Stimulated activated memory B cell treated with anti-CD40 and anti-IgM and Interleukin-4, amounts not matched to agents 10 μg/mL and 1 μg/mL and 100 μg/mL, for 72 hours (primary cell): Measurements from ENCODE around the gene HOXD13.

ENCODE experiments used
- ATAC-seq: fragments of 150-1000 bp; cut with Tn5 transposase; 2 replicates; pipeline ENCODE4 v1.10.0; 2021
- H3K27ac Mint-ChIP-seq: one replicate; pipeline ENCODE4 v1.8.0; 2022; ENCODE audit warnings: mild to moderate bottlenecking, mixed read lengths
- H3K27me3 Mint-ChIP-seq: one replicate; pipeline ENCODE4 v1.8.0; 2022; ENCODE audit warnings: mixed read lengths
- H3K36me3 Mint-ChIP-seq: one replicate; pipeline ENCODE4 v1.8.0; 2022; ENCODE audit warnings: mixed read lengths
- H3K4me1 Mint-ChIP-seq: one replicate; pipeline ENCODE4 v1.8.0; 2022; ENCODE audit warnings: mixed read lengths
- H3K4me3 Mint-ChIP-seq: one replicate; pipeline ENCODE4 v1.8.0; 2022; ENCODE audit warnings: mild to moderate bottlenecking, moderate library complexity, mixed read lengths
- H3K9me3 Mint-ChIP-seq: one replicate; pipeline ENCODE4 v1.8.0; 2022; ENCODE audit warnings: mixed read lengths

HOXD13 gene

DNA sequence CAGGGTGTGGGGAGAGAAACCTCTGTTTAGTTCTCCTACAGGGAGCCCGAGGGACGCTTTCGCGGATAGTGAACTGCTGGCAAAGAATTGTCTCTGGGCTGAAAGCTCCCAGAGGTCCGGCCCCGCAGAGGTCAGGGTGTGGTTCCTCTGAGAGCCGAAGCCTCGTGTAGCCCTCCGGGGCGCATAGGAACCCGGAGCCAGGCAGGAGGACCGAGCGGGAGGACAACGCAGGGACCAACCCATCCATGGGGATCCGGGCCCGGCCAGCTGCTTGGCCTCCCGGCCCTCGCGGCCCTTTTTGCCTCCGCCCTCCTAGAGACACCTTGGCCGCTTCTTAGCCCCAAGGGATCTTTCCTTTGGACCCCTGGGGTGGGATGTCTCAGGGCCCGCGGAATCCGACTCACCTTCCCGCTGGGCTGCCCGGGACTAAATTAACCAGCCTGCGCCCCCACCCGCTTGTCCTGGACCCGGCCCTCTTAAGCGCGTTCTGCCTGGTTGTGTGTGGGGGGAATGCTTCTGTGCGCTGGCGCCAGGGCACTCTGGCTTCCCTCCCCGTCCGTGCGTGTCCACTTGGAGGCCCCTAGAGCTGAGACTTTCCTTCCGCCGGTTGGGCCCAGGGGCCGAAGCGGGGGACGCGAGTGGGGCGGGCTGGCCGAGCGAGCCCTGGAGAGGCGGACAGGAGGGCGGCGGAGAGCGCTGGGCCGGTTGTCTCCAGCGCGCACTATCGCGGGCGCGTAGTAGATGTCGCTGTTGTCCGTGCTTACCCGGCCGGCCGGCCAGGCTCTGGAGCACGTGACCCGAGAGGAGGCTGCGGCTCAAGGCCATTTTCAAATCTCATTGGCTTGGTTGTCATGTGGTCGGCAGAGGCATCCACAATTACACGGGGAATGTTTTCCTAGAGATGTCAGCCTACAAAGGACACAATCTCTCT lies 23.6 kb downstream of the HOXD13 start, which contains the start of gene HOXD10:
Gene HOXD10 (plus strand): TSS at position 896 of the 931 bp plus-strand sequence. CDS start 56 bp downstream, outside the sequence.
- no peak for ATAC-seq
- H3K4me1 Mint-ChIP-seq, result peaks cover 10% of the 10 kb centered on the region
- no peaks in the 10 kb centered on the region for H3K9me3 Mint-ChIP-seq
- no peak within 1 kb of the TSS for H3K27ac Mint-ChIP-seq
- H3K36me3 Mint-ChIP-seq, result no peaks in the 10 kb centered on the region
- peaks cover 94% of the 10 kb centered on the region for H3K27me3 Mint-ChIP-seq
- H3K4me3 Mint-ChIP-seq, result no peak within 1 kb of the TSS

DNA sequence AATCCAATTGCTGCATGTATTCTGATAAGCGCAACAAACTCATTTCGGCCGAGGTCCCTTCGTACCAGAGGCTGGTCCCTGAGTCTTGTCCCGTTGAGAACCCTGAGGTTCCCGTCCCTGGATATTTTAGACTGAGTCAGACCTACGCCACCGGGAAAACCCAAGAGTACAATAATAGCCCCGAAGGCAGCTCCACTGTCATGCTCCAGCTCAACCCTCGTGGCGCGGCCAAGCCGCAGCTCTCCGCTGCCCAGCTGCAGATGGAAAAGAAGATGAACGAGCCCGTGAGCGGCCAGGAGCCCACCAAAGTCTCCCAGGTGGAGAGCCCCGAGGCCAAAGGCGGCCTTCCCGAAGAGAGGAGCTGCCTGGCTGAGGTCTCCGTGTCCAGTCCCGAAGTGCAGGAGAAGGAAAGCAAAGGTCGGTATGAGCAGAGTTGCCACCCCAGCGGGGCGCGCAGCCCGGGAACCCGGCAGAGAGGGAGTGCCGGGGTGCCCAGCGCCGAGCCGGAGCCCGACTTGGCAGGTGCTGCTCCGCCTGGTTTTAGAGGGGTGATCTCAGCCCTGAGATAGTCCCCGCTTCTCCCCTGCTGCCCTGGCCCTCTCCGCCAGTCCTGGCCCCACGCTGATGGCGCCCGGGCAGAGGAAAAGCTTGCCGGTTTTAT lies 24.8 kb downstream of the HOXD13 start:
- no peak for ATAC-seq
- Mint-ChIP-seq H3K27ac (no peak overlapping the region), H3K9me3 (no peaks in the 10 kb centered on the region), H3K36me3 (no peaks in the 10 kb centered on the region), H3K27me3 (peaks cover 85% of the 10 kb centered on the region), H3K4me3 (no peak overlapping the region), H3K4me1 (peaks cover 7% of the 10 kb centered on the region)

DNA sequence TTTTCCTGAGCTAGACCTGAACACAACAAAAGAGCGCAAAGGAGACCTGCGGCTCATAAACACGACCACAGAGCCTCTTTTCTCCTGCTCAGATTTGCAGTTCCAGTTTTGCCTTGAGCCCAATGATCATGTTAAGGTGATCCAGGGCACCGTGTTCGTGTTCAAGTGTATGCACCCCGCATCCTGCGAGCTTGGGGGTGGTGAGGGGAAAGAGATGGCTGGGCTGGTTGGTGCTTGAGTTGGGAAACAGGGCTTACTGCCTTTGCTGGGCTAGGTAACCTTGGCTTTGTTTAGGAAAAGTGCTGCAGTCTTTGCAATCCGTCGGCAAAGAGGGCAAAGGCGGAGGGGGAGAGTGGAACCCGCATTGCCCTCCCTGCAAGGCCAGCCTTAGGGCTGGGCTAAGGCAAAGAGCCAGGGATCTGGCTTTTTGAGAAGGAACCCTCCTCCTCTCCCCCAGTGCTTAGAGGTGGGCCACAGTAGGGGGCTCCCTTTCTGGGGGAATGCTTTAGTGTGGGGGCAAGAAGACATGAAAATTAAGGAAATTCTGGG lies 25.4 kb downstream of the HOXD13 start:
- Mint-ChIP-seq H3K4me1 (peaks cover 7% of the 10 kb centered on the region), H3K27ac (no peak overlapping the region), H3K36me3 (no peaks in the 10 kb centered on the region), H3K27me3 (peaks cover 79% of the 10 kb centered on the region), H3K9me3 (no peaks in the 10 kb centered on the region), H3K4me3 (no peak overlapping the region)
- no peak for ATAC-seq

DNA sequence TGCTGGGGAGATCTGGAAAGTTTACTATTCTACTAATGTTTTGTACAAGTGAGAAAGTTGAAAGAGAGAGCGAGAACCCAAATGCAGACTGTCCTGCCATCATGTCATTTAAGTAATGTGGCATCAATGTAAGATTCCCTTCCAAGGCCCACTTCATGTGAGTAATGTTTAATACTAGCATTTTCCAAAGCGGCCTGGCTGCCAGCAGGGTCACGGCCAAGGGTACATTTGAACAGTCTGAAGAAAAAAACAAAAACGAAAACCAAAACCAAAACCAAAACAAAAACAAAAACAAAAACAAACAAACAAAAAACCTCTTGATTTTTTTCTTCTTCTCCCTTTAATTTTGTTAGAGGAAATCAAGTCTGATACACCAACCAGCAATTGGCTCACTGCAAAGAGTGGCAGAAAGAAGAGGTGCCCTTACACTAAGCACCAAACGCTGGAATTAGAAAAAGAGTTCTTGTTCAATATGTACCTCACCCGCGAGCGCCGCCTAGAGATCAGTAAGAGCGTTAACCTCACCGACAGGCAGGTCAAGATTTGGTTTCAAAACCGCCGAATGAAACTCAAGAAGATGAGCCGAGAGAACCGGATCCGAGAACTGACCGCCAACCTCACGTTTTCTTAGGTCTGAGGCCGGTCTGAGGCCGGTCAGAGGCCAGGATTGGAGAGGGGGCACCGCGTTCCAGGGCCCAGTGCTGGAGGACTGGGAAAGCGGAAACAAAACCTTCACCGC lies 26.2 kb downstream of the HOXD13 start:
- Mint-ChIP-seq H3K4me1 (peaks cover 7% of the 10 kb centered on the region), H3K27ac (no peak overlapping the region), H3K27me3 (peaks cover 77% of the 10 kb centered on the region), H3K9me3 (no peaks in the 10 kb centered on the region), H3K4me3 (no peak overlapping the region), H3K36me3 (no peaks in the 10 kb centered on the region)
- ATAC-seq, result no peak

DNA sequence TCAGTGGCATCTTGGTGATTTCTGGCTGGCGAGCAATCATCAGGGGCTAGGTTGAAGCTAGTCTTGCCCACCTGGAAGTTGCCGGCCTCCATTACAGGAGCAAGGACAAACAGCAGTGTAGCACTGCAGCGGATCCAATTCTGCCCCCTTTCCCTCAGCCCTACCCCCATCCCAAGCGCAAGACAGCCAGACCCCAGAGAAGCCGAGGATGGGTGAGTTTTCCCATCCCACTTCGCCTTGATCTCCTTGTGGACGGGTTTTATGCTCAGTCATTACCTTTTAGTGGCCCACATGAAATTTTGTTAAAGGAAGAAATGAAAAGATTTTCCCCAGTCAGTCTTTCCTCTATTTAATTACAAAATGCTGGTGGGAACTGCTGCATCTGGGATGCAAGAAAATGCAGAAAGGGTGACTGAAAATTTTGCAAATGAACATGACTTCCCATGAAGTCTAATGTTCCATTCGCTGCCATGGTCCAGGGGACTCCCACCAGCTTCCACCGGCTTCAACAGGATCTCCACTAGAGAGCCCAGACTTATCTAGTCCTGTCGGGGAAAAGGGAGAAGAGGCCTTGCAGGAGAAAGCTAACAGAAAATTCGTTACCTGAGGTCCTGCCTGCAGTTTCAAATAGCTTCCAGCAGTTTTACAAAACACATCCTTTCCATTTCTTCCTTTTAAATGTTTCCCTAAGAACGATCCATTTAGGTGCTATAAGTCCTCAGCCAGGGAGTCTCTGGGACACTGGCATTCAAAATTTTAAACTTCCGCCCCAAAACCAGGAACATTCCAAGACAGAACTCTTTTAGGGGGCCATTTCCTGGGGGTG lies 28.1 kb downstream of the HOXD13 start:
- ATAC-seq, result no peak
- Mint-ChIP-seq H3K9me3 (no peaks in the 10 kb centered on the region), H3K36me3 (no peaks in the 10 kb centered on the region), H3K27ac (no peak overlapping the region), H3K4me3 (no peak overlapping the region), H3K4me1 (peaks cover 7% of the 10 kb centered on the region), H3K27me3 (peaks cover 81% of the 10 kb centered on the region)

DNA sequence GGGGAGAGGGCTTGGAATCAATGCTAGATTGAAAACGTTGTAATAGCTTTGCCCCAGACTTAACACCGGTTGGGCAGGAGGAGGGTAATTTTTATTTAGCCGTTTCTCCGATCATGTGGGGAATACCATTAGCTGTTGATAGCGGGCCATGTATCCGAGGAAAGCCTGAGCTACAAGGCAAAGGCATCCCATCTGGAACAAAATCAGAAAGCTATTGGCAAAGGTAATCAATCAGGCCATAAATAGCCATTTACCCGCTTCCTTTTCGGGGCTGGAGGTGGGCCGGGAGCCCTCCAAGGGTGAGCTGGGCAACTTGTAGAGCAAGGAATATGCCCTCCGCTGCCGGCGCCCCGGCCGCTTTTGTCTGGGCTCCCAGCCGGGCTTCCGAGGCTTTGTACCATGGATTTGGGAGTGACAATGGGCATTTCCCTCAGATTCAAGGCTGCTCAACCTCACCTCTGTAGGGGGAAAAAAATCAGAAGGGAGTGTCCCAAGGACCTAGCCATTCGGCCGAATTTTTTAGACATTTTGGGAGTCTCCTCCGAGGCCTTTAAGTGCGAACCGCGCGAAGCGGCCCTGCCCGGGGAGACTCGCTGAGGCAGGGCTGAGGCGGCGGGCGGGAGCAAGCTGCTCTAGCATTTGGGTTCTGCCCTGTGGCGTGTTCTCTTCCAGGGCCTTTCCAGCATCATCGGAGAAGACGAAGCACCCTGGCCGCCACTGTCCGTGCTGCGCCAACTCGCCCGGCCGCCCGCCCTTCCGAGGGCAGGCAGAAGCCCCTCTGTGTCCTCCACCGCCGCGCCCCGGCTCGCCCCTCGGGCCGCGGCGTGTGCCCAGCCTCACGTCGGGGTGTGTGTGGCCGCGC lies 28.9 kb downstream of the HOXD13 start:
- no peak overlapping the region for H3K4me3 Mint-ChIP-seq
- no peaks in the 10 kb centered on the region for H3K36me3 Mint-ChIP-seq
- peaks cover 81% of the 10 kb centered on the region for H3K27me3 Mint-ChIP-seq

DNA sequence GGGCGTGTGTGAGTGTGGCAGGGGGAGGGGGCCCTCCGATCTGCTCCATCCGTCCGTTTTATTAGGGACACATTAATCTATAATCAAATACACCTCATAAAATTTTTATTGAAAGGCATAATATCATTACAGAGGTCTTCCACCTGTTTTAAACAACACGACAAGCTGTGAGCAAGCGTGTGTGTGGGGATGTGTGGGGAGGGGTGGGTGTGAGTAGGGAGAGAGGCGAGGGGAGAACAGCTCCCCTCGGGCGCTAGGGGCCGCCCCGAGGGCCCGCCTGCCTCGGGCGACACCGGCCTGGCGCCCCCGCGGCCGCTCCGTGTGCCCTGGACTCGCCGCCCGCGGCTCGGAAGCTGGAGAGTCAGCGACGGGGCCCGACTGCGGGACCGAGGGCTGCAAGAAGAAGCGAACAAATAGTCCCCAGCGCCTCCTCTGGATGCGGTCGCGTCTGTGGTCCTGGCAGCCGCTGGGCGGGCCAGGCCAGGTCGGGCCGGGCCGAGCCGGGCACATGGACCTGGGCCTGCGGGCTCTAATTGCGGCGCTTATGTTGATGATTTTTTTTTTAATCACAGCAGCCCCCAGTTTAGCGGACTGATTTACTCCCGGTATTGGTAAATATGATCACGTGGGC lies 29.6 kb downstream of the HOXD13 start:
- Mint-ChIP-seq H3K4me1 (peaks cover 7% of the 10 kb centered on the region), H3K4me3 (no peak overlapping the region), H3K27ac (no peak overlapping the region), H3K36me3 (no peaks in the 10 kb centered on the region), H3K27me3 (peaks cover 81% of the 10 kb centered on the region), H3K9me3 (no peaks in the 10 kb centered on the region)
- no peak for ATAC-seq

More for the DNA sequence above, 28.9 kb downstream of the HOXD13 start:
- Mint-ChIP-seq H3K27ac (no peak overlapping the region), H3K4me1 (peaks cover 7% of the 10 kb centered on the region), H3K9me3 (no peaks in the 10 kb centered on the region)
- ATAC-seq, result no peak

DNA sequence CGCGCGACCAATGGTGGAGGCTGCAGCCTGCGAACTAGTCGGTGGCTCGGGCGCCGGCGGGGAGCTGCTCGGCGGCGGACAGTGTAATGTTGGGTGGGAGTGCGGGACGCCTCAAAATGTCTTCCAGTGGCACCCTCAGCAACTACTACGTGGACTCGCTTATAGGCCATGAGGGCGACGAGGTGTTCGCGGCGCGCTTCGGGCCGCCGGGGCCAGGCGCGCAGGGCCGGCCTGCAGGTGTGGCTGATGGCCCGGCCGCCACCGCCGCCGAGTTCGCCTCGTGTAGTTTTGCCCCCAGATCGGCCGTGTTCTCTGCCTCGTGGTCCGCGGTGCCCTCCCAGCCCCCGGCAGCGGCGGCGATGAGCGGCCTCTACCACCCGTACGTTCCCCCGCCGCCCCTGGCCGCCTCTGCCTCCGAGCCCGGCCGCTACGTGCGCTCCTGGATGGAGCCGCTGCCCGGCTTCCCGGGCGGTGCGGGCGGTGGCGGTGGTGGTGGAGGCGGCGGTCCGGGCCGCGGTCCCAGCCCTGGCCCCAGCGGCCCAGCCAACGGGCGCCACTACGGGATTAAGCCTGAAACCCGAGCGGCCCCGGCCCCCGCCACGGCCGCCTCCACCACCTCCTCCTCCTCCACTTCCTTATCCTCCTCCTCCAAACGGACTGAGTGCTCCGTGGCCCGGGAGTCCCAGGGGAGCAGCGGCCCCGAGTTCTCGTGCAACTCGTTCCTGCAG lies 30.3 kb downstream of the HOXD13 start, which contains the start of gene HOXD9:
Gene HOXD9 (plus strand): TSS at position 37 of the 728 bp plus-strand sequence. CDS start 50 bp downstream, at position 87.
- H3K36me3 Mint-ChIP-seq, result no peaks in the 10 kb centered on the region
- H3K27ac Mint-ChIP-seq, result no peak within 1 kb of the TSS
- ATAC-seq, result no peak

DNA sequence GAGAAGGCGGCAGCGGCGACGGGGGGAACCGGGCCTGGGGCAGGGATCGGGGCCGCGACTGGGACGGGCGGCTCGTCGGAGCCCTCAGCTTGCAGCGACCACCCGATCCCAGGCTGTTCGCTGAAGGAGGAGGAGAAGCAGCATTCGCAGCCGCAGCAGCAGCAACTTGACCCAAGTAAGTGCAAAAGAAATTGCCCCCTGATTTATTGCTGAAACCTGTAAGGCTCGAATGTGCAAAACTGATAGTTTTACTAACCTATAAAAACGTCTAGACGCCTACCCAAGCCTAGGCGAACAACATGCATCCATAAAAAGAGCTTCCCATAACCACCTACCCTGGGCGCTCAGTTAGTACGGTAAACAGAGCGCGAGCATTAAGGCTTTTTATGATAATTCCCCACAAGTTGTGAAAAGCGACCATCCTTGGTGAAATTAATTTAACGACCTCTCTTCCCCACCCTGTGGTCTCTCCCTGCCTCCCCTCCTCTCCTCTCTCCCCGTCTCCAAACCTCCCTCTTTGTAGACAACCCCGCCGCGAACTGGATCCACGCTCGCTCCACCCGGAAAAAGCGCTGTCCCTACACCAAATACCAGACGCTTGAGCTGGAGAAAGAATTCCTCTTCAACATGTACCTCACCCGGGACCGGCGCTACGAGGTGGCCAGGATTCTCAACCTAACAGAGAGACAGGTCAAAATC lies 31.0 kb downstream of the HOXD13 start:
- Mint-ChIP-seq H3K36me3 (no peaks in the 10 kb centered on the region), H3K4me3 (no peak overlapping the region), H3K9me3 (no peaks in the 10 kb centered on the region), H3K27me3 (peaks cover 81% of the 10 kb centered on the region), H3K27ac (no peak overlapping the region), H3K4me1 (peaks cover 13% of the 10 kb centered on the region)
- ATAC-seq, result no peak

More for the DNA sequence above, 30.3 kb downstream of the HOXD13 start, which contains the start of gene HOXD9:
- Mint-ChIP-seq H3K9me3 (no peaks in the 10 kb centered on the region), H3K4me3 (no peak within 1 kb of the TSS), H3K27me3 (peaks cover 81% of the 10 kb centered on the region), H3K4me1 (peaks cover 7% of the 10 kb centered on the region)

DNA sequence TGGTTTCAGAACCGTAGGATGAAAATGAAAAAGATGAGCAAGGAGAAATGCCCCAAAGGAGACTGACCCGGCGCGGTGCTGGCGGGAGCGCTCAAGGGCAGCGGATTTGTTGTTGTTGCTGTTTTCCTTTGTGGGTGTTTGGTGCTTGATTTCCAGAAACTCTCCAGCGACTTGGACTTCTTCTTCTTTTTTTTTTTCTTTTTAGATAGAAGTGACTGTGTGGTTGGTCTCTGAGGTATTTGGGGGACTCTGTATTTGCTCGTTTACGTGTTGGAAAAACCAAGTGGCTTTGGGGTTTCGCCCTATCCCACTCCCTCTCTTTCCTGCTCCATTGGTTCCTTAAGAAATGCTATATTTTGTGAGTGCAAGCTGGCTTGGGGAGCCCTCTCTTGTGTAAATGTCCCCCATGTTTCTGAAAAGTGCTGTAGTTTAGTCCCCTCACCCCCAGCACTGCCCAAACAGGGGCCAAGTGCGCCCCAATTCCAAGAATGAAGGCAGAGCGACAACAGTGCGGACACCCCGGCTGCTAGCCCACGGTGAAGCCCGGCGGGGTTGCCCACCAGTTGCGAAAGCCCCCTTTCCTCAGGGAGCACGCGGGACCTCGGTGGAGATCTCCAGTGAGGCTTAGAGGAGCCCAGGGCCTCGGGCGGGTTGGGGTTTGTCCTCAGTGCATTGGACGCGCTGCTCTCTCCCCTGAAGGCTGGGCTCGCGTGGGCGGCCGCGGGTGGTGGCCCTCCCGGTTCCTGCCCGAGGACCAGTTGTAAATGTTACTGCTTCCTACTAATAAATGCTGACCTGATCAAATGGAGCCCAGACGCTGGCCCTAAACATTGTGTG lies 31.8 kb downstream of the HOXD13 start:
- no peaks in the 10 kb centered on the region for H3K9me3 Mint-ChIP-seq
- H3K27ac Mint-ChIP-seq, result no peak overlapping the region
- no peak overlapping the region for H3K4me3 Mint-ChIP-seq
- no peak for ATAC-seq
- H3K4me1 Mint-ChIP-seq, result peaks cover 13% of the 10 kb centered on the region
- no peaks in the 10 kb centered on the region for H3K36me3 Mint-ChIP-seq
- peaks cover 81% of the 10 kb centered on the region for H3K27me3 Mint-ChIP-seq

DNA sequence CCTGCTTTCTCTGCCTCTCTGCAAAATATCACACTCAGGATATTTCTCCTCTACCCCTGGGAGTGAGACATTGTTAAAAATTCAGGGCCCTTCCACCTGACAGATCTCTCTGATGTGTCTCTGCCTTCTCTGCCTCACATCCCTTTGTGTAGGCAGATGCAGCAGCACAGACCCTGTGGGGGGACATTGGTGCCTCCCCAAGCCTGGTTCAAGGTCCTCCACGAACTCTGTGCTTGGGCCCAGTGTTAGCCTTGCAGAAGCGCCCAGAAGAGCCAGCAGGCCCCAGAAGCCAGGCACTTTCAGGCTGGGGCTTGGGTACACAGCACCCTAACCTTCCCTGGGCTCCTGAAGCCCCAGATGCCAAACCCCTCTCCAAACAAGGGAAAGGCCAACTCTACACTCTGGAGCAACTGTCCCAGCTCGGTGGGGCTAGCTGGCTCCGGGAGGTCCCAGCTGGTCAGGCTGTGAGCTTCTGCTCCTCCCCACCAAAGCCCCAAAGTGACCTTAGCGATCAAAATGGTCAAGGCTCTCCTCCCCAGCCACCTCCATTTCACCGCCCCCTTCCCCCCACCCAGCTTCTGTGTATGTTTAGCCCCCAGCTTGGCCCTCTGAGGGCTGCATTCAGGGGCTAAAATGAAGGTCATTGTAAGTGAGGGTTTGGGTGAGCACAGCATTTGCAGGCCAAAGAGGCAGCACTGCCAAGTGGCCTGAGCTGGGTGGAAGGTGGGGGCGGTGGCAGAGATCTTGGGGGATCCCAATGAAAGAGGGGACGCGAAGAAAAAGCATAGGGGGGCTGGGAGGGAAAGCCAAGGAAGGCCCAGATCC lies 32.6 kb downstream of the HOXD13 start:
- Mint-ChIP-seq H3K27ac (no peak overlapping the region), H3K36me3 (no peaks in the 10 kb centered on the region), H3K4me1 (peaks cover 13% of the 10 kb centered on the region), H3K9me3 (no peaks in the 10 kb centered on the region), H3K27me3 (peaks cover 73% of the 10 kb centered on the region), H3K4me3 (no peak overlapping the region)
- no peak for ATAC-seq
